NCI-H1092 (cell line): ENCODE data around the gene DHRS3.
"Not testable (repeated sequence)": the region's sequence is repeated elsewhere in the genome, so short reads cannot be mapped to it uniquely, and the experiment has no call there.

Experiments
- DNase-seq: peaks from one replicate; lab custom pipeline; 2025; lab: John Stamatoyannopoulos, UW

The DHRS3 gene

GRCh38 chr1:12617901-12618660 is at the start of gene DHRS3:
Gene DHRS3 (minus strand): TSS chr1:12618210. CDS start chr1:12617348, 862 bp downstream.
- peak; percentile 82 for DNase-seq

GRCh38 chr1:12666141-12666735 is 48.2 kb upstream of the DHRS3 start:
- DNase-seq: no peak

GRCh38 chr1:12665511-12665910 is 47.5 kb upstream of the DHRS3 start:
- no peak for DNase-seq

GRCh38 chr1:12662556-12662955 is 44.5 kb upstream of the DHRS3 start:
- DNase-seq: no peak

GRCh38 chr1:12661606-12662219 is 43.7 kb upstream of the DHRS3 start:
- no peak for DNase-seq

- DNase-seq: peak; percentile 85
These were observed 40.8 kb upstream of the DHRS3 start for GRCh38 chr1:12658531-12659453.

- not testable (repeated sequence) for DNase-seq
These were observed 40.0 kb upstream of the DHRS3 start for GRCh38 chr1:12657885-12658512.

GRCh38 chr1:12657060-12657884 is 39.3 kb upstream of the DHRS3 start:
- DNase-seq: no peak

GRCh38 chr1:12656575-12656974 is 38.6 kb upstream of the DHRS3 start:
- no peak for DNase-seq

GRCh38 chr1:12654657-12655056 is 36.6 kb upstream of the DHRS3 start:
- no peak for DNase-seq

- DNase-seq: no peak
These were observed 36.1 kb upstream of the DHRS3 start for GRCh38 chr1:12654004-12654567.

GRCh38 chr1:12649971-12650421 is 32.0 kb upstream of the DHRS3 start:
- DNase-seq: no peak

GRCh38 chr1:12648741-12649140 is 30.7 kb upstream of the DHRS3 start:
- no peak for DNase-seq

- DNase-seq: not testable (repeated sequence)
These were observed 27.4 kb upstream of the DHRS3 start for GRCh38 chr1:12645401-12645800.

- no peak for DNase-seq
These were observed 26.8 kb upstream of the DHRS3 start for GRCh38 chr1:12644829-12645228.

- no peak for DNase-seq
These were observed 26.2 kb upstream of the DHRS3 start for GRCh38 chr1:12644237-12644636.

GRCh38 chr1:12643785-12644184 is 25.8 kb upstream of the DHRS3 start, which contains the start of gene AADACL4:
Gene AADACL4 (plus strand): TSS chr1:12644085. CDS start chr1:12644547, 462 bp downstream.
- no peak for DNase-seq

GRCh38 chr1:12643079-12643478 is 25.1 kb upstream of the DHRS3 start:
- no peak for DNase-seq

GRCh38 chr1:12640958-12641272 is 22.9 kb upstream of the DHRS3 start:
- no peak for DNase-seq

GRCh38 chr1:12640237-12640957 is 22.4 kb upstream of the DHRS3 start:
- no peak for DNase-seq
